Body of pancreas (tissue), 4 donors: ENCODE data around the gene CRYBB2.

Experiments used
- POLR2A ChIP-seq, 3 donors: fragments of 450-650 bp; IDR thresholded peaks; one replicate each; pipeline ENCODE4 v1.6.1; 2016; ENCODE audit warnings: antibody characterized with exemption in 3 of 3, mild to moderate bottlenecking in 2 of 3
- TF ChIP-seq, protein P1 (sequence below), 7 experiments: fragments of 450-650 bp in 4 of 7; fragments of 200-600 bp in 3 of 7; sonication (generic) in 3 of 7; IDR thresholded peaks; one replicate each; pipeline ENCODE4 v1.5.1; 2016 to 2019; ENCODE audit warnings: antibody characterized with exemption in 7 of 7

DNA sequence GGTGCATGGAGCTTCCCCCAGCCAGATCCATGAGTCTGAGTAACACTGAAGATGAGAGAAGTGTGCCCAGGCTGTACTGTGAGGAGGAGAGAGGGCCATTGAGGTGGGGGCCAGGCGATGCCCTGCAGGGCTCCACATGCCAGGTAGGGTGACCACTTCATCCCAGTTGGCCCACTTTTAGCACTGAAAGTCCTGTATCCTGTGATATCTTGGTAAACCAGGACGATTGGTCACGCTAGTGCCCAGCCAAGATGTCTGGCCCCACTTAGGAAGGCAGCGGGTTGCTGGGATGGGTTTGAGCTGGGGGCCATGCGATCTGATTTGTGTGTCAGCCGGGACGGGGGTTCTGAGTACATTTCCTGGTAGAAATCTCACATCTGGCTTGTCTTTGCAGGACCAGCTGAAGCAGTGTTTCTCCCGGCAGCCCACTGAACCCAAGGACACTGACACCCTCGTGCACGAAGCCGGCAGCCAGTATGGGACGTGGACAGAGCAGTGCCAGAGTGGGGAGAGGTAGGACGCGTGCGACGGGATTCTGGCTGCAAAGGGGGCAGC, 48.9 kb upstream of the CRYBB2 start:
- TF ChIP-seq, protein P1, sequence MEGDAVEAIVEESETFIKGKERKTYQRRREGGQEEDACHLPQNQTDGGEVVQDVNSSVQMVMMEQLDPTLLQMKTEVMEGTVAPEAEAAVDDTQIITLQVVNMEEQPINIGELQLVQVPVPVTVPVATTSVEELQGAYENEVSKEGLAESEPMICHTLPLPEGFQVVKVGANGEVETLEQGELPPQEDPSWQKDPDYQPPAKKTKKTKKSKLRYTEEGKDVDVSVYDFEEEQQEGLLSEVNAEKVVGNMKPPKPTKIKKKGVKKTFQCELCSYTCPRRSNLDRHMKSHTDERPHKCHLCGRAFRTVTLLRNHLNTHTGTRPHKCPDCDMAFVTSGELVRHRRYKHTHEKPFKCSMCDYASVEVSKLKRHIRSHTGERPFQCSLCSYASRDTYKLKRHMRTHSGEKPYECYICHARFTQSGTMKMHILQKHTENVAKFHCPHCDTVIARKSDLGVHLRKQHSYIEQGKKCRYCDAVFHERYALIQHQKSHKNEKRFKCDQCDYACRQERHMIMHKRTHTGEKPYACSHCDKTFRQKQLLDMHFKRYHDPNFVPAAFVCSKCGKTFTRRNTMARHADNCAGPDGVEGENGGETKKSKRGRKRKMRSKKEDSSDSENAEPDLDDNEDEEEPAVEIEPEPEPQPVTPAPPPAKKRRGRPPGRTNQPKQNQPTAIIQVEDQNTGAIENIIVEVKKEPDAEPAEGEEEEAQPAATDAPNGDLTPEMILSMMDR (IDR thresholded peaks at IDR 0.05), result no peak
- no peak for TF ChIP-seq POLR2A (IDR thresholded peaks at IDR 0.05)
